Fibroblast of mammary gland (primary cell): ENCODE data around the gene TTF2.

ENCODE experiments used
- DNase-seq: peaks from one replicate; pipeline ENCODE4 v3.0.0-alpha.2; 2010; ENCODE audit warnings: low read depth
- H3K4me3 ChIP-seq: 2 replicates; pipeline ENCODE4 v1.5.1; 2011; ENCODE audit warnings: low read depth, mild to moderate bottlenecking, low read length, moderate library complexity; ENCODE audit not compliant: control insufficient read depth
- TF ChIP-seq, protein P1 (sequence below): conservative IDR thresholded peaks from 2 replicates; pipeline ENCODE4 v1.5.1; 2011; ENCODE audit warnings: low read depth, low read length, inconsistent platforms; ENCODE audit not compliant: control insufficient read depth, insufficient read depth

The TTF2 gene

DNA sequence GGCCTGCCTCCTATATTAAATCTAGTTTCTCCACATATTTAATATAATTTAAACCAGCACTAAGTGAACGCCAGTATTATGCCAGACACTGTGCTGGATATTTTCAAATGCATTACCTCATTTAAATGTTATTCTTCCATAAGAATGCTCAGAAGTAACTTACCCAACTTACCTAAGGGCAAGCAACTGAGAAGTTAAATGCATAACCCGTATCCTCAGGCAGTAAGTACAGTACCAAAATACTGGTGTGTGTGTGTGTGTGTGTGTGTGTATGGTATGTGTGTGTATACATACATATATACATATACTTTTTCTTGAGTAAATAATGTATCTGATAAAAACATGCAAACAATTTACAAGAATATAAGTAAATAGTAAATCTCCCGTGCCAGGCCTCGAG lies 70.4 kb downstream of the TTF2 start:
- TF ChIP-seq, protein P1, sequence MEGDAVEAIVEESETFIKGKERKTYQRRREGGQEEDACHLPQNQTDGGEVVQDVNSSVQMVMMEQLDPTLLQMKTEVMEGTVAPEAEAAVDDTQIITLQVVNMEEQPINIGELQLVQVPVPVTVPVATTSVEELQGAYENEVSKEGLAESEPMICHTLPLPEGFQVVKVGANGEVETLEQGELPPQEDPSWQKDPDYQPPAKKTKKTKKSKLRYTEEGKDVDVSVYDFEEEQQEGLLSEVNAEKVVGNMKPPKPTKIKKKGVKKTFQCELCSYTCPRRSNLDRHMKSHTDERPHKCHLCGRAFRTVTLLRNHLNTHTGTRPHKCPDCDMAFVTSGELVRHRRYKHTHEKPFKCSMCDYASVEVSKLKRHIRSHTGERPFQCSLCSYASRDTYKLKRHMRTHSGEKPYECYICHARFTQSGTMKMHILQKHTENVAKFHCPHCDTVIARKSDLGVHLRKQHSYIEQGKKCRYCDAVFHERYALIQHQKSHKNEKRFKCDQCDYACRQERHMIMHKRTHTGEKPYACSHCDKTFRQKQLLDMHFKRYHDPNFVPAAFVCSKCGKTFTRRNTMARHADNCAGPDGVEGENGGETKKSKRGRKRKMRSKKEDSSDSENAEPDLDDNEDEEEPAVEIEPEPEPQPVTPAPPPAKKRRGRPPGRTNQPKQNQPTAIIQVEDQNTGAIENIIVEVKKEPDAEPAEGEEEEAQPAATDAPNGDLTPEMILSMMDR = no peak
- no peak overlapping the region for H3K4me3 ChIP-seq
- no peak for DNase-seq

DNA sequence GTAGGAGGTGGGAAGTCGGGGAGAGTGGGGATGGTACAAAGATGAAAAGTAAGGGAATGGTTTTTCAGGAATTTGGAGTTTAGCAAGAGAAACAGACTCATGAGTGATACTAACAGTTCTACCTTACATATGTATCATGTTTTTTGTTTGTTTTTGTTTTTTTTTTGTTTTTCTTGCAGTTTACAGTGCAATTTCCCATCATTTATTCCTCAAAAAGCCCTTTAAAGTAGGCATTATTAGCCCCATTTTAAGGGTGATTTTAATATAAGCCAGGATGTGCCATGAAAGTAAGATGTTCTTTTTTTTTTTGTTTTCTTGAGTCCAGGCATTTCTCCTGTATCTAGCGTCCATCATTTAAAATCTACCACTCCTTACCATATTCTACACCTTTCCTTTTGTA lies 75.2 kb downstream of the TTF2 start:
- TF ChIP-seq, protein P1 = no peak
- H3K4me3 ChIP-seq = no peak overlapping the region
- DNase-seq = no peak

DNA sequence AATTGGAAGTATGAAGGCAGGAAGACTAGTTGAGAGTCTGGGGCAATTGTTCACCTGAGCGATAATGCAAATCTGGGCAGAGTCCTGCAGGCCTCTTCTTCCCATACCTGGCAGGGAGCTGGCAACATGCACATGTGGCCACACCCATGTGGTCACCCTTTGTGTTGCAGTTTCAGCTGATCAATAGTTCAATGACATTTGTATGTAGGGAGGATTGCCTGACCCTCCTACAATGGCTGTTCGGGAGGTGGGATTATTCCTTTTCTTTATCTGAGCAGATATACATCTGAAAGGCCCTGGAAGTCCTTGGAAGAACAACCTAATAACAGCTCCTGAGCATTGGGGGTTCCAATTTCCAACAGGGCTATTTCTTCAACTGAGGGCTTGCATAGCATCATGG lies 76.6 kb downstream of the TTF2 start:
- TF ChIP-seq, protein P1 = no peak
- H3K4me3 ChIP-seq = no peak overlapping the region
- no peak for DNase-seq

DNA sequence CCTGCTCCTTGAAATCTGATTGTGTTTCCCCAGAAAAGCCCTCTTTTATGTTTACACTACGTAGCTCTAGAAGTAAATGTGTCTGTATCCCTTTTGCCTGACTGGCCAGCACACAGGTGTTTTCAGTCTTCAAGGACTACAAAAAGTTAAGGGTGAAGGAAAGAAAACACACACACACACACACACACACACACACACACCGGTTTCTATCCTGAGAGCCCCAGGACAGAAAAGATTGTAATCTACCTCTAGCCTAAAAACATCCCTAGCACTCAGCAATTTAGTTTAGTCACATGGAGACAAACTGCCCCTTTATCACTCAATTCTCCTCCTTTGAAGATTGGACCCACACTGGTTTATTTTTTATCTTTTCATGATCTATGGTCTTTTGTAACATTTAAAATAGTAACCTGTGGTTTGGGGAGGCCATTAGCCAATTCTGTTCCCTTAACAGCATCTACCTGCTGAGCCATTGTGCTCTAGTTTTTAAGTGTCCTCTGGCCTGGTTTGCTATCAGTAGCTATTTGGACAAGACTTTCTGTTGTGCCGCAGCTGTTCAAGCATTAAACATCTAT lies 77.2 kb downstream of the TTF2 start:
- no peak overlapping the region for H3K4me3 ChIP-seq
- no peak for DNase-seq
- TF ChIP-seq, protein P1 = no peak

DNA sequence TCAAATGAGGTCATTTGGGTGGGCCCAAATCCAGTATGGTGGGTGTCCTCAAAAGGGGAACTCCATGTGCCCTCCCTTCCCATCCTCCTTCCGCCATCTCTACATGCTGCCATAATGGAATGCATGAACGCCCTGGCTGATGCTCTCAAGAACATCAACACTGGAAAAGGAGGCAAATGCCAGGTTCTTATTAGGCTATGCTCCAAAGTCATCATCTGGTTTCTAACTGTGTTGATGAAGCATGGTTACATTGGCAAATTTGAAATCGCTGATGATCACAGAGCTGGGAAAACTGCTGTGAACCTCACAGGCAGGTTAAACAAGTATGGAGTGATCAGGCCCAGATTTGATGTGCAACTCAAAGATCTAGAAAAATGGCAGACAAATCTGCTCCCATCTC lies 78.0 kb downstream of the TTF2 start:
- no peak for DNase-seq
- TF ChIP-seq, protein P1 = no peak
- no peak overlapping the region for H3K4me3 ChIP-seq

DNA sequence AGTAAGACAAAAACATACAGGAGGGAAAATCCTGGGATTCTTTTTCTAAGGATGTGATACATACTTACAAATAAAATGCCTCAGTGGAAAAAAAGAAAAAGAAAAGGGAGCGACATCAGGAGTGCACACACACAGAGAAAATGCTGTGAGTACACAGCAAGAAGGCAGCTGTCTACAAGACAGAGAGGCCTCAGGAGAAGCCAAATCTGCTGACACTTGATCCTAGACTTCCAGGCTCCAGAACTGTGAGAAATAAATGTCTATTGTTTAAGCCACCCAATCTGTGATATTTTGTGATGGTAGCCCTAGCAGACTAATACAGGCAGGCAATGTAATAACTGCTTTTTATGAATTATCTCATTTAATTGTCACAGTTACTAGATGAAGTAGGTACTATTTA lies 78.4 kb downstream of the TTF2 start:
- DNase-seq = no peak
- H3K4me3 ChIP-seq = no peak overlapping the region
- TF ChIP-seq, protein P1 = no peak

DNA sequence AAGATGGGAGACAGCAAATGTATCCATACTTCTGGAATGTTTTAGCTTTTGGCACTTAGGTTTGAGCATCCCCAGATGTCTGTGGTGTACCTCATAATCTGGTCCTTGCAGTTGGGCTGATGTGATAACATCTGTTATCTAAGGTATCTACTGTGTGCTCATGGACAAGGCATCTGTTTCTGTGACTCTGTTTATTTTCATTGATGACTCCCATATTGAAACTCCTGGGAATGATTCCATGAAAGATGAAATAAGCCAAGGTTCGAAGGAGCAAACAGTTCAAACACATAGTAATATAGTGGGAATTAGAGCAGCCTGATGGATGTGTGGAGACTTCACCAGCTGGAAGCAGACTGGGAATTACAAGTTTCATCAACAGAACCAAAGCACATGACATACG lies 82.1 kb downstream of the TTF2 start:
- peak; percentile 66 for DNase-seq
- no peak overlapping the region for H3K4me3 ChIP-seq
- TF ChIP-seq, protein P1 = no peak
